ENCODE measurements around the gene CHSY3.

Gene CHSY3

DNA sequence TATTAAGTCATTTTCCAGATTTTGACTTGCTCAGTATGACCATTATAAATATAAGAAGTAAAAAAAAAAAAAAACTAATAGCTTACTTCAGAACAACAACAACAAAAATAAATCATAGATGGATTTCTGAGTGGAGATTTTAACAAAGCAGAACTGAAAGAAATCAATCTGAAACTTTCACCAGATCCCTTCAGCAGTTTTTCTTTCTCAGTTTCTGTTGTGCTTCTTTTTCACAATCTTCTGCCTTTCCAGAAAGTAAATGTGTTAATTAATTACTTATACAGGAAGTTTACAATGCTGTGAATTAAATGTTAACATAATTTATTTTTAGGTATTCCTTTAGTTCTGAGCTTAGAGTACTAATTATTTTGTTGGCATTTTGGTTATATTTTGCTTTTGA lies 73.5 kb downstream of the CHSY3 start:
- TF ChIP-seq NFIC (IDR thresholded peaks at IDR 0.05) (no peak), ZBTB7A (IDR thresholded peaks at IDR 0.05; ENCODE audit: low read depth) (no peak), YY1 (IDR thresholded peaks at IDR 0.05; ENCODE audit: low read depth) (no peak), RAD21 (IDR thresholded peaks at IDR 0.05; ENCODE audit: low read depth) (no peak), EGR1 (IDR thresholded peaks at IDR 0.05) (no peak), EP300 (IDR thresholded peaks at IDR 0.05; ENCODE audit: borderline replicate concordance) (no peak), TAF1 (IDR thresholded peaks at IDR 0.05; ENCODE audit: low read depth) (no peak), TCF12 (IDR thresholded peaks at IDR 0.05; ENCODE audit: low read depth) (no peak), TEAD4 (IDR thresholded peaks at IDR 0.05) (no peak), CREB1 (IDR thresholded peaks at IDR 0.05; ENCODE audit: low read depth) (no peak), FOXM1 (IDR thresholded peaks at IDR 0.05; ENCODE audit: borderline replicate concordance, low read depth) (no peak), CEBPB (IDR thresholded peaks at IDR 0.05) (no peak)
- TF ChIP-seq, protein P1, sequence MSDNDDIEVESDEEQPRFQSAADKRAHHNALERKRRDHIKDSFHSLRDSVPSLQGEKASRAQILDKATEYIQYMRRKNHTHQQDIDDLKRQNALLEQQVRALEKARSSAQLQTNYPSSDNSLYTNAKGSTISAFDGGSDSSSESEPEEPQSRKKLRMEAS (IDR thresholded peaks at IDR 0.05): no peak
- TF ChIP-seq, protein P2, sequence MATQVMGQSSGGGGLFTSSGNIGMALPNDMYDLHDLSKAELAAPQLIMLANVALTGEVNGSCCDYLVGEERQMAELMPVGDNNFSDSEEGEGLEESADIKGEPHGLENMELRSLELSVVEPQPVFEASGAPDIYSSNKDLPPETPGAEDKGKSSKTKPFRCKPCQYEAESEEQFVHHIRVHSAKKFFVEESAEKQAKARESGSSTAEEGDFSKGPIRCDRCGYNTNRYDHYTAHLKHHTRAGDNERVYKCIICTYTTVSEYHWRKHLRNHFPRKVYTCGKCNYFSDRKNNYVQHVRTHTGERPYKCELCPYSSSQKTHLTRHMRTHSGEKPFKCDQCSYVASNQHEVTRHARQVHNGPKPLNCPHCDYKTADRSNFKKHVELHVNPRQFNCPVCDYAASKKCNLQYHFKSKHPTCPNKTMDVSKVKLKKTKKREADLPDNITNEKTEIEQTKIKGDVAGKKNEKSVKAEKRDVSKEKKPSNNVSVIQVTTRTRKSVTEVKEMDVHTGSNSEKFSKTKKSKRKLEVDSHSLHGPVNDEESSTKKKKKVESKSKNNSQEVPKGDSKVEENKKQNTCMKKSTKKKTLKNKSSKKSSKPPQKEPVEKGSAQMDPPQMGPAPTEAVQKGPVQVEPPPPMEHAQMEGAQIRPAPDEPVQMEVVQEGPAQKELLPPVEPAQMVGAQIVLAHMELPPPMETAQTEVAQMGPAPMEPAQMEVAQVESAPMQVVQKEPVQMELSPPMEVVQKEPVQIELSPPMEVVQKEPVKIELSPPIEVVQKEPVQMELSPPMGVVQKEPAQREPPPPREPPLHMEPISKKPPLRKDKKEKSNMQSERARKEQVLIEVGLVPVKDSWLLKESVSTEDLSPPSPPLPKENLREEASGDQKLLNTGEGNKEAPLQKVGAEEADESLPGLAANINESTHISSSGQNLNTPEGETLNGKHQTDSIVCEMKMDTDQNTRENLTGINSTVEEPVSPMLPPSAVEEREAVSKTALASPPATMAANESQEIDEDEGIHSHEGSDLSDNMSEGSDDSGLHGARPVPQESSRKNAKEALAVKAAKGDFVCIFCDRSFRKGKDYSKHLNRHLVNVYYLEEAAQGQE (IDR thresholded peaks at IDR 0.05; ENCODE audit: low read depth): no peak
- TF ChIP-seq, protein P3, sequence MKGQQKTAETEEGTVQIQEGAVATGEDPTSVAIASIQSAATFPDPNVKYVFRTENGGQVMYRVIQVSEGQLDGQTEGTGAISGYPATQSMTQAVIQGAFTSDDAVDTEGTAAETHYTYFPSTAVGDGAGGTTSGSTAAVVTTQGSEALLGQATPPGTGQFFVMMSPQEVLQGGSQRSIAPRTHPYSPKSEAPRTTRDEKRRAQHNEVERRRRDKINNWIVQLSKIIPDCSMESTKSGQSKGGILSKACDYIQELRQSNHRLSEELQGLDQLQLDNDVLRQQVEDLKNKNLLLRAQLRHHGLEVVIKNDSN (IDR thresholded peaks at IDR 0.05): no peak

DNA sequence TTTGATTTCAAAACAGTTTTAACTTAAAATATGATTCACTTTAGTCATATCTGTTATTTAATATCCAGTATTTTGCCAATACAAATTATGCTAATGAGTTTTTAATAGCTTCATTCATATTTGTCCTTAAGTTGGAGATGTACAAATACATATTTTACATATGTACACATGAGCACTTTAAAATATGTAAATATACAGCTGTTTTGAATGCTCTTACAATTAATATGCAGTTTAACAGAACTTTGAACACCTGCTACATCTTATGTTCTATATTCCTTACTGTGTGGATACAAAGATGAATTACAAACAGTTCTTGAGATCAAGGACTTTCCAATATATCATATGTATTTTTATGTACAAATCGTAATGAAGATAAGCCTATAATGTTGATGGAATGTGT lies 74.0 kb downstream of the CHSY3 start:
- TF ChIP-seq EGR1 (IDR thresholded peaks at IDR 0.05) (no peak), FOXM1 (IDR thresholded peaks at IDR 0.05; ENCODE audit: borderline replicate concordance, low read depth) (no peak), ZBTB7A (IDR thresholded peaks at IDR 0.05; ENCODE audit: low read depth) (no peak), RAD21 (IDR thresholded peaks at IDR 0.05; ENCODE audit: low read depth) (no peak), YY1 (IDR thresholded peaks at IDR 0.05; ENCODE audit: low read depth) (no peak)
- TF ChIP-seq, protein P2 (IDR thresholded peaks at IDR 0.05; ENCODE audit: low read depth): no peak

DNA sequence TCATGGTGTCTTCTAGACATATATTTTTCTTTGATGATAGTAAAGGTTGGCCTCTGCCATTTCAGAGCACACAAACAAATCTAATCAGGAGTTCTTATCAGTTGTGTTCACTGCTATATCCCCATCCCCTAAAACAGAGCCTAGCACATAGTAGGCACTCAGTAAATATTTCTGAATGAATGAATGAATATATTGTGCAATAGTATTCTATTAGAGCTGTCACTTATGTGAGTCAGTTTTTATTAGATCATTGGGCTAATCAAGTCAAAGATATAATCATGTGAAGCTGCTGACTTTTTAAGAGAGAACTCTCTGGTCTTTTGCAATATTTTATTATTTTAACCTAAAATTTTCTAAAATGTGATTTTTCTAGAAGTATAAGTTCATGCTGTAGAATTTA lies 84.2 kb downstream of the CHSY3 start:
- TF ChIP-seq FOXM1 (IDR thresholded peaks at IDR 0.05; ENCODE audit: borderline replicate concordance, low read depth): no peak
- no peak for TF ChIP-seq TCF12 (IDR thresholded peaks at IDR 0.05; ENCODE audit: low read depth)
- TF ChIP-seq, protein P2 (IDR thresholded peaks at IDR 0.05; ENCODE audit: low read depth): no peak
- TF ChIP-seq YY1 (IDR thresholded peaks at IDR 0.05; ENCODE audit: low read depth): no peak
- TF ChIP-seq RAD21 (IDR thresholded peaks at IDR 0.05; ENCODE audit: low read depth): no peak
- TF ChIP-seq CEBPB (IDR thresholded peaks at IDR 0.05): no peak
- no peak for TF ChIP-seq NFIC (IDR thresholded peaks at IDR 0.05)
- TF ChIP-seq TAF1 (IDR thresholded peaks at IDR 0.05; ENCODE audit: low read depth): no peak
- no peak for TF ChIP-seq EP300 (IDR thresholded peaks at IDR 0.05; ENCODE audit: borderline replicate concordance)
- no peak for TF ChIP-seq CREB1 (IDR thresholded peaks at IDR 0.05; ENCODE audit: low read depth)
- TF ChIP-seq ZBTB7A (IDR thresholded peaks at IDR 0.05; ENCODE audit: low read depth): no peak
- TF ChIP-seq EGR1 (IDR thresholded peaks at IDR 0.05): no peak
- TF ChIP-seq TEAD4 (IDR thresholded peaks at IDR 0.05): no peak
- TF ChIP-seq, protein P1 (IDR thresholded peaks at IDR 0.05): no peak
- TF ChIP-seq, protein P3 (IDR thresholded peaks at IDR 0.05): no peak

DNA sequence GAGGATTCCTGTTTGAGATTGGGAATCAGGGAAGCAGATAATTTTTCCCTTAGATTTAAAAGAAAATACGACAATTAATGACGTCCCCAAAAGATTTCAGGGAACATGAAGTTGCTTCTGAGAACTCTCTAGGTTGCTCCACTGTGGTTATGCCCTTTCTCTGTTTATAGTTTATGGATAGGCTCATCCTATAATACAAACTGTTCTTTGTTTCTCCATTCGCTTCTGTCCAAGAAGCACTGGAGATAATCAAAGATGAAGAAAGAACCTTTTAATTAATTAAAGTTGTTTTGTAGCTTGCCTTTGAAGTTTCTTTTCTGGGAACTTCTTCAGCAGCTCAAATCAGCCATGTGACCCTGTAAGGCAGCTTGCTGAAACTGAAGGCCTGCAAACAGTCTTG lies 87.5 kb downstream of the CHSY3 start:
- TF ChIP-seq CEBPB (IDR thresholded peaks at IDR 0.05): no peak
- no peak for TF ChIP-seq EP300 (IDR thresholded peaks at IDR 0.05; ENCODE audit: borderline replicate concordance)
- TF ChIP-seq TAF1 (IDR thresholded peaks at IDR 0.05; ENCODE audit: low read depth): no peak
- TF ChIP-seq EGR1 (IDR thresholded peaks at IDR 0.05): no peak
- no peak for TF ChIP-seq CREB1 (IDR thresholded peaks at IDR 0.05; ENCODE audit: low read depth)
- TF ChIP-seq TEAD4 (IDR thresholded peaks at IDR 0.05): no peak
- no peak for TF ChIP-seq RAD21 (IDR thresholded peaks at IDR 0.05; ENCODE audit: low read depth)
- TF ChIP-seq TCF12 (IDR thresholded peaks at IDR 0.05; ENCODE audit: low read depth): no peak
- no peak for TF ChIP-seq FOXM1 (IDR thresholded peaks at IDR 0.05; ENCODE audit: borderline replicate concordance, low read depth)
- TF ChIP-seq, protein P2 (IDR thresholded peaks at IDR 0.05; ENCODE audit: low read depth): no peak
- TF ChIP-seq, protein P1 (IDR thresholded peaks at IDR 0.05): no peak
- no peak for TF ChIP-seq NFIC (IDR thresholded peaks at IDR 0.05)
- no peak for TF ChIP-seq ZBTB7A (IDR thresholded peaks at IDR 0.05; ENCODE audit: low read depth)
- TF ChIP-seq, protein P3 (IDR thresholded peaks at IDR 0.05): no peak
- TF ChIP-seq YY1 (IDR thresholded peaks at IDR 0.05; ENCODE audit: low read depth): no peak

Measured in Ishikawa (cell line).